OCI-LY3 (cell line): Measurements from ENCODE around the gene ACAD10.

Experiments used
- H2AFZ ChIP-seq: fragments of 200-600, 300-600 bp; shearing (Covaris generic); 2 replicates; pipeline ENCODE4 v1.6.0; 2014; ENCODE audit warnings: antibody characterized with exemption, low read depth, low read length
- H3K27ac ChIP-seq: fragments of 200-600, 300-600 bp; sonication (generic); 2 replicates; pipeline ENCODE4 v1.5.1; 2014; ENCODE audit warnings: mild to moderate bottlenecking, low read length, moderate library complexity, mixed read lengths
- H3K27me3 ChIP-seq: fragments of 200-600, 300-600 bp; sonication (generic); 2 replicates; pipeline ENCODE4 v1.6.1; 2014; ENCODE audit warnings: low read depth, low read length, mixed read lengths
- H3K36me3 ChIP-seq: fragments of 200-600, 300-600 bp; sonication (generic); replicated peaks from 2 replicates; pipeline ENCODE3; 2014; ENCODE audit warnings: low read depth, low read length, mixed read lengths
- H3K4me1 ChIP-seq: fragments of 300-600, 200-600 bp; sonication (generic); 2 replicates; pipeline ENCODE4 v1.6.1; 2014; ENCODE audit warnings: low read length, mixed read lengths
- H3K4me2 ChIP-seq: fragments of 200-600, 300-600 bp; sonication (generic); 2 replicates; pipeline ENCODE4 v1.6.1; 2014; ENCODE audit warnings: low read length, mixed read lengths
- H3K4me3 ChIP-seq: fragments of 300-600, 200-600 bp; sonication (generic); 2 replicates; pipeline ENCODE4 v1.5.1; 2014; ENCODE audit warnings: antibody characterized with exemption, mild to moderate bottlenecking, low read length, moderate library complexity
- H3K79me2 ChIP-seq: fragments of 300-600, 200-600 bp; shearing (Covaris generic); 2 replicates; pipeline ENCODE4 v1.6.1; 2014; ENCODE audit warnings: mild to moderate bottlenecking, low read length, mixed read lengths
- H3K9ac ChIP-seq: fragments of 300-600, 200-600 bp; shearing (Covaris generic); 2 replicates; pipeline ENCODE4 v1.6.0; 2014; ENCODE audit warnings: mild to moderate bottlenecking, low read length, moderate library complexity
- H3K9me3 ChIP-seq: fragments of 200-600, 300-600 bp; shearing (Covaris generic); 2 replicates; pipeline ENCODE4 v1.6.1; 2014; ENCODE audit warnings: low read length, mixed read lengths; ENCODE audit not compliant: insufficient read depth
- H4K20me1 ChIP-seq: fragments of 200-600, 300-600 bp; sonication (generic); 2 replicates; pipeline ENCODE4 v1.6.1; 2016; ENCODE audit warnings: low read length, mixed read lengths; ENCODE audit not compliant: insufficient read depth
- EZH2phosphoT487 ChIP-seq: fragments of 200-600 bp; shearing (Covaris generic); IDR thresholded peaks from 2 replicates; pipeline ENCODE4 v1.6.1; 2018; ENCODE audit warnings: antibody characterized with exemption, mixed run types, low read depth
- TF ChIP-seq, protein P1 (sequence below): fragments of 200-600, 300-600 bp; sonication (generic); IDR thresholded peaks from 2 replicates; pipeline ENCODE4 v1.5.1; 2014; ENCODE audit warnings: antibody characterized with exemption, low read length, low read depth

ACAD10 gene

DNA sequence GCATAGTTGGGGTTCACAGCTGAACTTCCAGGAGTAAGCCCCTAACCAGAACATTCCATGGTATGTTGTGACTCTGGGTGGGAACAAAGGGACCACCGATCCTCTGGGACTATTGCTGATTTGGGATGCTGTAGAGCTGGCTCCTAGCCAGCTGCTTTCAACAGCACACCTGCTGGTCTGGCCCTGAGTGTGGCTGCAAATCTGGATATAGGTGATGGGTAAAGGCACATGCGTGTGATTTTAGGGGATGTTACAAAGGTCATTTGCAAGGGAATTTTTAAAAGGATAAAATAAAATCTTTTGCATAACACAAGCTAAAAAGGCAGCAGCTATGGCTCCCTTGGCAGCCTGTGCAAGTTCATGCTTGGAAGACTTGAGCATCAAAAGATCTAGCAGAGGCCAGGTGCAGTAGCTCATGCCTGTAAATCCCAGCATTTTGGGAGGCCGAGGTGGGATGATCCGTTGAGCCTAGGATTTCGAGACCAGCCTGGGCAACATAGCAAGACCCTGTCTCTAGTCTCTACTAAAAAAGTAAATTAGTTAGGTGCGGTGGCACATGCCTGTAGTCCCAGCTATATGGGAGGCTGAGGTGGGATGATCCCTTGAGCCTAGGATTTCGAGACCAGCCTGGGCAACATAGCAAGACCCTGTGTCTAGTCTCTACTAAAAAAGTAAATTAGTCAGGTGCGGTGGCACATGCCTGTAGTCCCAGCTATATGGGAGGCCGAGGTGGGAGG lies 82.5 kb downstream of the ACAD10 start:
- TF ChIP-seq EZH2phosphoT487 = no peak
- TF ChIP-seq, protein P1, sequence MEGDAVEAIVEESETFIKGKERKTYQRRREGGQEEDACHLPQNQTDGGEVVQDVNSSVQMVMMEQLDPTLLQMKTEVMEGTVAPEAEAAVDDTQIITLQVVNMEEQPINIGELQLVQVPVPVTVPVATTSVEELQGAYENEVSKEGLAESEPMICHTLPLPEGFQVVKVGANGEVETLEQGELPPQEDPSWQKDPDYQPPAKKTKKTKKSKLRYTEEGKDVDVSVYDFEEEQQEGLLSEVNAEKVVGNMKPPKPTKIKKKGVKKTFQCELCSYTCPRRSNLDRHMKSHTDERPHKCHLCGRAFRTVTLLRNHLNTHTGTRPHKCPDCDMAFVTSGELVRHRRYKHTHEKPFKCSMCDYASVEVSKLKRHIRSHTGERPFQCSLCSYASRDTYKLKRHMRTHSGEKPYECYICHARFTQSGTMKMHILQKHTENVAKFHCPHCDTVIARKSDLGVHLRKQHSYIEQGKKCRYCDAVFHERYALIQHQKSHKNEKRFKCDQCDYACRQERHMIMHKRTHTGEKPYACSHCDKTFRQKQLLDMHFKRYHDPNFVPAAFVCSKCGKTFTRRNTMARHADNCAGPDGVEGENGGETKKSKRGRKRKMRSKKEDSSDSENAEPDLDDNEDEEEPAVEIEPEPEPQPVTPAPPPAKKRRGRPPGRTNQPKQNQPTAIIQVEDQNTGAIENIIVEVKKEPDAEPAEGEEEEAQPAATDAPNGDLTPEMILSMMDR = no peak
- Histone ChIP-seq H3K27ac (no peak overlapping the region), H3K36me3 (peaks cover 10% of the 10 kb centered on the region), H3K27me3 (no peaks in the 10 kb centered on the region), H3K9ac (no peak overlapping the region), H2AFZ (no peak overlapping the region), H3K9me3 (no peaks in the 10 kb centered on the region), H3K4me3 (peak overlapping the region; percentile 84; the same call in 1 of the 2 replicates), H3K4me1 (peaks cover 44% of the 10 kb centered on the region), H4K20me1 (no peaks in the 10 kb centered on the region), H3K79me2 (peaks cover 14% of the 10 kb centered on the region; the same call in 1 of the 2 replicates), H3K4me2 (peak overlapping the region; percentile 99)

DNA sequence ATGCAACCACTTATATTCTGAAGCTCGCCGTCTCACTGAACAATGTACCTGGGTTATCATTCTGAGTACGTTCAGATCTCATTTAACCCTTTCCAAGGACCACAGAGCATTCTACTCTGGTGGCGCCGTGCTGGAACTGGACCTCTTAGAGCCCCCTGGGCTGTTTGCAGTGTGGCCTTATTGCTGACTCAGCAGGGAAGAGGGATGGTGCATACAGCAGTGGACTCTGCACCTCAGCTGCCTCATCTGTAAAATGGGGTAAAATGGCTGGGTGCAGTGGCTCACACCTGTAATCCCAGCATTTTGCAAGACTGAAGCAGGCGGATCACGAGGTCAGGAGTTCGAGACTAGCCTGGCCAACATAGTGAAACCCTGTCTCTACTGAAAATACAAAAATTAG lies 83.7 kb downstream of the ACAD10 start:
- H2AFZ ChIP-seq = no peak overlapping the region
- no peaks in the 10 kb centered on the region for H3K27me3 ChIP-seq
- no peak overlapping the region for H3K4me3 ChIP-seq
- no peaks in the 10 kb centered on the region for H4K20me1 ChIP-seq
- H3K4me2 ChIP-seq = no peak overlapping the region
- H3K79me2 ChIP-seq = peaks cover 19% of the 10 kb centered on the region; the same call in 1 of the 2 replicates
- no peaks in the 10 kb centered on the region for H3K9me3 ChIP-seq
- H3K36me3 ChIP-seq = peaks cover 10% of the 10 kb centered on the region
- H3K9ac ChIP-seq = no peak overlapping the region
- TF ChIP-seq EZH2phosphoT487 = no peak
- TF ChIP-seq, protein P1 = no peak
- no peak overlapping the region for H3K27ac ChIP-seq
- peaks cover 47% of the 10 kb centered on the region for H3K4me1 ChIP-seq

DNA sequence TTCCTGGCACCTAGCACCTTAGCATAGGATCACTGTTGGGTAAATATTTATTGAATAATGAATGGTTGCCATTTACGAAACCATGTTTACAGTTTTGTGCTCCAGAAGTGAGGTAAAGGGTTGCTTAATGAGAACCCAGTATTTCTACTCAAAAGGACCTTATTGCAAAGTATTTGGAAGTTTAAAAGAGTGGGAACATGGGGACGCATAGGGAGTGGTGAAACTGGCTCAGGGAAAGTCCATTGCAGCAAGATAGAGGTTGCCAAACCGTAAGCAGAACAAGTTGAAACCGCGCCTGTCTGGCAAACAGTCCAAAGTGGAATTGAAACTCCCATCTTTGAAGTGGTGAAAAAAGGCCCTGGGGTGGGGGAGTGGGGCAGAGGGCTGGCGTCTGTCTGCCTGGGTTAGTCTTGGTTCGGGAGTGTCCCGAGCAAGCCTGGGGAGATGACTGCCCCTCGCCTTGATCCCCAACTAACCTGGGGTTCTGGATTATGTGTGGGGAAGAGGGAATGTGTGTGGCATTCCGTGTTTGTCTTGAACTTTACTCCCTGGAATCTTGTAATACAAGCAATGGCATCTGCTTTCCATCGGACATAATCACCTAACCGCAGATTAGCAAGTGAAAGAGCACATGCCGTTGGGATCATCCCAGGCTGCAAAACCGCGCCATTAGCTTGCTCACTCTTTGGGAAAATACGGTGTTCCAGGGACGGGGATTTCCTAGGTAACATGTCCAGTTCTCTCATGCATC lies 88.1 kb downstream of the ACAD10 start:
- Histone ChIP-seq H3K79me2 (peaks cover 19% of the 10 kb centered on the region; the same call in 1 of the 2 replicates), H4K20me1 (no peaks in the 10 kb centered on the region), H3K9me3 (no peaks in the 10 kb centered on the region), H3K27ac (peak overlapping the region; percentile 99), H3K4me2 (peak overlapping the region; percentile 94), H3K36me3 (peaks cover 6% of the 10 kb centered on the region), H3K9ac (peak overlapping the region; percentile 81), H3K4me3 (peak overlapping the region; percentile 69), H3K27me3 (no peaks in the 10 kb centered on the region), H3K4me1 (peaks cover 55% of the 10 kb centered on the region), H2AFZ (no peak overlapping the region)
- no peak for TF ChIP-seq EZH2phosphoT487
- TF ChIP-seq, protein P1 = no peak
